AG09319 (cell line): Measurements from ENCODE around the gene CFAP100.

ENCODE experiments used
- DNase-seq: peaks from one replicate; pipeline ENCODE4 v3.0.0-alpha.2; 2010; ENCODE audit warnings: low read depth; ENCODE audit errors: extremely low read depth
- TF ChIP-seq, protein P1 (sequence below): IDR thresholded peaks from 2 replicates; pipeline ENCODE4 v1.5.1; 2011; ENCODE audit warnings: low read depth, mild to moderate bottlenecking, inconsistent platforms, low read length, moderate library complexity

Gene CFAP100

DNA sequence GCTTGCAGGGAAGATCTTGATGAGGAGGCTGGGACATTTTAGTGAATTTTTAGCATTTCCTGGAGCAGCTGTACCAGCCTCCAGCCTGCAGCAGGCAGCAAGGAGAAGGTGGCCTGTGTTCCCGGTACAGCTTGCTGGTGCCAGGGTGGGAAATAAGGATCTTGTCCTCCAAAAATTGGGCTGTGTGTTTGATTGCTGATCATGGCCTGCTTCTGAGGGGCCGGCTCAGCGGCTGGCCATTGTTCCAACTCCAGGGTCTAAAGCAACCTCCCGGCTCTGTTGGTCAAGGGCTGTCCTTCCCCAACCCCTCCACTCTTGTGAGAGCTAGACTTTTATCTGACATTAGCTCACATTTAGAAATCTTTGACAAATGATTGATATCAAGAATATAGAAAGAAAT lies 5.0 kb downstream of the CFAP100 start:
- TF ChIP-seq, protein P1, sequence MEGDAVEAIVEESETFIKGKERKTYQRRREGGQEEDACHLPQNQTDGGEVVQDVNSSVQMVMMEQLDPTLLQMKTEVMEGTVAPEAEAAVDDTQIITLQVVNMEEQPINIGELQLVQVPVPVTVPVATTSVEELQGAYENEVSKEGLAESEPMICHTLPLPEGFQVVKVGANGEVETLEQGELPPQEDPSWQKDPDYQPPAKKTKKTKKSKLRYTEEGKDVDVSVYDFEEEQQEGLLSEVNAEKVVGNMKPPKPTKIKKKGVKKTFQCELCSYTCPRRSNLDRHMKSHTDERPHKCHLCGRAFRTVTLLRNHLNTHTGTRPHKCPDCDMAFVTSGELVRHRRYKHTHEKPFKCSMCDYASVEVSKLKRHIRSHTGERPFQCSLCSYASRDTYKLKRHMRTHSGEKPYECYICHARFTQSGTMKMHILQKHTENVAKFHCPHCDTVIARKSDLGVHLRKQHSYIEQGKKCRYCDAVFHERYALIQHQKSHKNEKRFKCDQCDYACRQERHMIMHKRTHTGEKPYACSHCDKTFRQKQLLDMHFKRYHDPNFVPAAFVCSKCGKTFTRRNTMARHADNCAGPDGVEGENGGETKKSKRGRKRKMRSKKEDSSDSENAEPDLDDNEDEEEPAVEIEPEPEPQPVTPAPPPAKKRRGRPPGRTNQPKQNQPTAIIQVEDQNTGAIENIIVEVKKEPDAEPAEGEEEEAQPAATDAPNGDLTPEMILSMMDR = no peak
- DNase-seq = no peak

GRCh38 chr3:126401611-126402160 lies 7.0 kb downstream of the CFAP100 start:
- no peak for DNase-seq
- TF ChIP-seq, protein P1 = no peak

DNA sequence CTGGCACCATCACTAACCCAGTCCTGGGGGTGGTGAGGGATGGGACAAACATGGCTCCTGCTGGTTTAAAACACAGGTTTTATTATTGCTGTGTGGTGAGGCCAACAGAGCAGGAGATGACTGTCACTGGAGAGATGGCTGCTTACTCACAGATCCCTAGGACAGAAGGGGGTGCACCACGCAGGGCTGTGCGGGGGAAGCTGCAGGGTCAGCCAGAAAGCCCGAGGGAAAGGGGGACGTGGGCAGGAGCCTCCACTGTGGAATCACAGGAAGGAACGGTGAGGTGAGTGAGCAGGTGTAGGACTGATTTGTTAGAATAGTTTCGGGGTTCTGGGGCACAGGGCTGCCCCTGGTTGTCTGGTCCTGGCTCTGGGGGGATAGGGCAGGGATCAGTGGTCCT lies 7.5 kb downstream of the CFAP100 start:
- no peak for DNase-seq
- TF ChIP-seq, protein P1 = no peak

DNA sequence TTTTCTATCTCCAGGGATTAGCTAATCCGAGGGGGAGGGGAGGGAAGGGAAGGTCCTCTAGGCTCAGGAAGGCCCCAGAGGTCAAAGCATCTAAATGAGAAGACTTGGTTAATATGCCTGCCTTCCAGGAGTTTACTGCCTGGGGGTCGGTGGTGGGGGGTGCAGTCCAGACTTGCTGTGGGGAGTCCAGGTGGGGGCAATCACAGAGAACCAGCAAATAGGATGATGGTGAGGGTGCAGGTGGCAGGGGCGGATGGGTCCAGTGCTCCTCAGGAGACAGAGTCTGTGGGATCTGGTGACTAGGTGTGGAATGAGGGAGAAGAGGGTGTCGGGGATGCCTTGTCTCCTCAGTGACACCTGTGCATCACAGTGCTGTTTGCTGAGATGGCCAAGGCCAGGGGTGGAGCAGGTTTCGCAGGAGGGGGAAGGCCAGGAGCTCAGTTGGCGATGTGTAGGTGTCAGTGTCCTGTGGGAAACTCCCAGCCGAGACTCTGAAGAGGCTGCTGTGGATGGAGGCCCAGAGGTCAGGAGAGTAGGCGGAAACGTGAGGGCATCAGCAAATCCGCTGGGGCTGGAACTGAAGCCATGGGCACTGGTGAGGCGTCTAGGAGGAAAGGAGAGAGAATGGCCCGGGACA lies 8.1 kb downstream of the CFAP100 start:
- TF ChIP-seq, protein P1 = no peak
- no peak for DNase-seq

DNA sequence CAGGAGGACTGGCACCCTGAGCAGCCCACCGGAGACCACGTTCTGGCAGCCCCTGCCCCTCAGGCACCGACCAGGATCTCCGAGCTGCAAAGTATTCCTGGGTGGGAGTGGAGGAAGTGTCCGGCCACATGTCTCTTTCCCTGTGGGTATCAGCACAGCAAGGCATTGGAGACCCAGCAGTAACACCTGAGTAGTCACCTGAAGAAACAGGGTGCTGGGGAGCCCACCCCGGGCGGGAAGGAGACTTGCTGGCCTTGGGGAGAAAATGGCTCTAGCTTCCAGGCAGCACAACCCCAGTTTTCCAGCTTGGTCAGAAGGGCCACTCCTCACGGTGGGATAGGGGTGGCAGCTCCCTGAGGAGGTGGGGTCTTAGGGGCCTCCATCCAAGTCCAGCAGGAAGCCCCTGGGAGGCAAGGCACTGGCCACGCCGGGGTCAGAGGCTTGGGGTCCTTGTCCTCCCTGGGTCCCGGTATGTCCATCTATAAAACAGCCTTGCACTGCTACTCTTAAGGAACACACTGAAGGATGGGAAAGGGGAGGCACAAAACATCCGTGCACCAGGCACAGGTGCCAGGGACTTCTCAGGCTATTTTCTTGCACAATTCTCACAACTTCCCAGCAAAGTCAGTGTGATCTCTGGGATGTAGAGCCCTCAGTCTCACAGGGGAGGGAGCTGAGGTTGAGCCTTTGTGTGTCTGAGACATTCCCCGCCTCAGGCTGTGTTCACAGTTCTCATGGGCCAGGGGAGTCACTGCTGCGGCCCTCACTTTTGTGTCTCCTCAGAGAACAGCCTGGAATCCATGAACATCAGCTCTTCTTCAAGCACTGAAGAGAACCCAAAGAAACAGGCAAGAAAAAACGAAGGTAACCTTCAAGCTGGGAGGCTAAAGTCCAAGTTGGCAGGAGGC lies 11.9 kb downstream of the CFAP100 start:
- TF ChIP-seq, protein P1 = no peak
- DNase-seq = no peak

GRCh38 chr3:126407412-126408044 lies 12.8 kb downstream of the CFAP100 start:
- DNase-seq = no peak
- TF ChIP-seq, protein P1 = no peak
